Psoas muscle (tissue), 8 donors: ENCODE data around the gene PTPN14. TPM values are rescaled to one million over a fixed set of nuclear protein-coding genes. Genes with fewer than 3 reads are reported as not detected.

ENCODE experiments used
- ATAC-seq, 4 donors: fragments of 200-7000 bp; cut with Tn5 transposase; one replicate each; pipeline ENCODE4 v1.9.1; 2020; ENCODE audit warnings: moderate library complexity in 3 of 4, mild to moderate bottlenecking in 2 of 4
- DNase-seq, 2 donors: peaks; one replicate each; pipeline ENCODE4 v3.0.0-alpha.2; 2020
- H3K27ac ChIP-seq: fragments of 200-600 bp; one replicate; pipeline ENCODE4 v1.8.0; 2022
- H3K27me3 ChIP-seq, 3 donors: fragments of 200-600 bp in 1 of 3; one replicate each; pipeline versions ENCODE4 v1.6.1 to v1.8.0; 2013 to 2022; ENCODE audit warnings: low read length in 2 of 3, mild to moderate bottlenecking in 2 of 3, moderate library complexity in 1 of 3; ENCODE audit not compliant: insufficient read depth in 3 of 3
- H3K36me3 ChIP-seq, 2 donors: fragments of 200-600 bp in 1 of 2; one replicate each; pipeline versions ENCODE4 v1.6.1 to v1.8.0; 2013 to 2022; ENCODE audit warnings: low read depth in 1 of 2, mild to moderate bottlenecking in 1 of 2, moderate library complexity in 1 of 2; ENCODE audit not compliant: insufficient read depth in 1 of 2
- H3K4me1 ChIP-seq: fragments of 200-600 bp; one replicate; pipeline ENCODE4 v1.8.0; 2022
- H3K4me3 ChIP-seq: fragments of 200-600 bp; one replicate; pipeline ENCODE4 v1.8.0; 2022; ENCODE audit warnings: mild to moderate bottlenecking
- H3K9me3 ChIP-seq: fragments of 200-600 bp; one replicate; pipeline ENCODE4 v1.8.0; 2022
- WGBS, 3 donors: extraction: QIAGEN DNeasy Blood & Tissue Kit; methylation state at CpG; one replicate each; pipeline versions ENCODE4 v1.1.6 to v1.1.7; 2013; 5-methylcytosine and 5-hydroxymethylcytosine counted together
- intact Hi-C, 2 donors: fragments of 100-400 bp; cut with DNase I; formaldehyde crosslinking; loops; one replicate each; pipeline versions ENCODE4 v1.11.0 to v1.14.2; 2022
- polyA plus RNA-seq, 3 donors: library from polyadenylated mRNA; stranded (reverse); fragments of 200-250 nt; gene quantifications; one replicate each; pipeline ENCODE4 v1.2.3, GENCODE V29; 2013
- total RNA-seq, 4 donors: library from RNA; stranded (reverse); fragmentation: NEBNext Ultra II Directional in 2 of 4; extraction: Animal tissue kit (Norgen Biotek cat#: 25700) in 2 of 4; gene quantifications; one replicate each; pipeline versions ENCODE4 v1.2.1 to v1.2.4, GENCODE V29; 2021 to 2023
- TF ChIP-seq, protein P1 (sequence below): fragments of 200-600 bp; IDR thresholded peaks from one replicate; pipeline ENCODE4 v1.8.0; 2022; ENCODE audit warnings: antibody characterized with exemption
- donor health status: healthy with polysubstance abuse.
- donor health status: DM: no; HTN: no; CAD: no; lungs with moderate emphysema.
- donor health status: Bipolar disorder and iron deficiency.
- donor health status: healthy.
- donor health status: DM: yes; HTN: yes; CAD: no.
- donor health status: DM: no; HTN: no; CAD: no.
- donor health status: DM: no; HTN: no; CAD: no.
- donor health status: DM: yes; HTN: yes; CAD: no.

Gene PTPN14
- total and polyA plus RNA-seq, 7 donors: 7.2 to 106 (median 50.8) TPM

DNA sequence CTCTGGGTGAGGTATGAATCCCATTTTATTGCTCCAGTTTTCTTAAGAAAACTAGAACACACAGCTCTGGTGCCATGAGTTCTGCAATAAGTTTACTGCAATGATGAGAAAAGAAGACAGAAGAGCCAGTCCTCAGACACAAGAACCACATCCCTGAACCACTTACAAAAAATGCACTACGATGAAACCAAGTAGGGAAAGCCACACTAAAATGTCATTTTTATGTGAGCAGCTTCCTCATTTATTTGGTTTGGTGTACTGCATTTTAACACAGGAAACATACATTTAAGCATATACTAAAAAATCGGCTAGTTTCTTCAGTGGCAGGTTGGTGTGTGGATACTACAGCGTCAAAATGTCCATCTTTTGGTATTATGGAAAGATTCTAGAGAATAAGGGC lies 95.9 kb downstream of the PTPN14 start:
- WGBS, 3 donors: 83 to 87% (median 87%) methylated on average over 3 of the region's 3 CpGs
- TF ChIP-seq, protein P1, sequence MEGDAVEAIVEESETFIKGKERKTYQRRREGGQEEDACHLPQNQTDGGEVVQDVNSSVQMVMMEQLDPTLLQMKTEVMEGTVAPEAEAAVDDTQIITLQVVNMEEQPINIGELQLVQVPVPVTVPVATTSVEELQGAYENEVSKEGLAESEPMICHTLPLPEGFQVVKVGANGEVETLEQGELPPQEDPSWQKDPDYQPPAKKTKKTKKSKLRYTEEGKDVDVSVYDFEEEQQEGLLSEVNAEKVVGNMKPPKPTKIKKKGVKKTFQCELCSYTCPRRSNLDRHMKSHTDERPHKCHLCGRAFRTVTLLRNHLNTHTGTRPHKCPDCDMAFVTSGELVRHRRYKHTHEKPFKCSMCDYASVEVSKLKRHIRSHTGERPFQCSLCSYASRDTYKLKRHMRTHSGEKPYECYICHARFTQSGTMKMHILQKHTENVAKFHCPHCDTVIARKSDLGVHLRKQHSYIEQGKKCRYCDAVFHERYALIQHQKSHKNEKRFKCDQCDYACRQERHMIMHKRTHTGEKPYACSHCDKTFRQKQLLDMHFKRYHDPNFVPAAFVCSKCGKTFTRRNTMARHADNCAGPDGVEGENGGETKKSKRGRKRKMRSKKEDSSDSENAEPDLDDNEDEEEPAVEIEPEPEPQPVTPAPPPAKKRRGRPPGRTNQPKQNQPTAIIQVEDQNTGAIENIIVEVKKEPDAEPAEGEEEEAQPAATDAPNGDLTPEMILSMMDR: no peak
- Histone ChIP-seq H3K4me1 (peaks cover 53% of the 10 kb centered on the region), H3K27me3 (no peaks in the 10 kb centered on the region), H3K9me3 (no peaks in the 10 kb centered on the region), H3K4me3 (no peak overlapping the region), H3K36me3 (peaks cover 0 to 5% of the 10 kb centered on the region in 2 donors), H3K27ac (peak overlapping the region; percentile 75)
- DNase-seq: no peak
- intact Hi-C loops: no loop called here
- no peak for ATAC-seq

- H3K9me3 ChIP-seq: no peaks in the 10 kb centered on the region
- peak overlapping the region; percentile 75 for H3K27ac ChIP-seq
- DNase-seq: no peak
- TF ChIP-seq, protein P1: no peak
- H3K36me3 ChIP-seq: peaks cover 0 to 5% of the 10 kb centered on the region in 2 donors
- WGBS, 3 donors: 32 to 42% (median 38%) methylated on average over 3 of the region's 3 CpGs
- peaks cover 53% of the 10 kb centered on the region for H3K4me1 ChIP-seq
- peak in 3 of 4 donors; percentile 21 to 77 (median 75) for ATAC-seq
- intact Hi-C loops: loop anchor here in 1 of 2 donors (5.0 kb wide), 2 partner anchors 33 to 52 kb away; no protein-coding TSS in a partner anchor
- no peak overlapping the region for H3K4me3 ChIP-seq
- no peaks in the 10 kb centered on the region for H3K27me3 ChIP-seq
Observed at GRCh38 chr1:214454569-214455396, 96.6 kb downstream of the PTPN14 start.

DNA sequence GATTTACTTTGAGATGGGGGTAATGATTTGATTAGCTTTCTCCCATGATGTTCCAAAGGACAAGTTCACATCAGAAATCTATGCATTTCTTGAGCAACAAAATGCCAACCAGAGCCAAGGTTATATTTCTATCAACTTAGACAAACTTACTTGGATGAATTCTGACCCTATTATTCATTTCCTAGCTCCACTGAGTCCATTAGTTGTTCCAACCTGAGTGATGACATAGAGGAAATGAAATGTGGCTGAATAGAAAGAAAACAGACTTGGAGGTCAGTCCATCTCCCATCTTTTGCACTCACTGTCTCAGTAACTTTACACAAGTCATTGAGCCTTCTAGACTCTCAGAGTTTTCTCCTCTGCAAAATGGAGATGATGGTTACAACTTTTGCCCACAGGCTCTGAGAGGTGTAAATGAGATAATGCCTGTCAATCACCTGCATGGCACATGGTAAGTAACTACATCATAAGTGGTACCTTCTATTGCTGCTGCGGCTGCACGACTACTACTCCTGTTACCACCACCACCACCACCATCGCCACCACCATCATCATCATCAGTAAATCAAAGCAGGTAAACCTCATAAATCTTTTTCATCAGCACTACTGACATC lies 98.2 kb downstream of the PTPN14 start:
- 94 to 100% (median 96%) methylated on average over 3 of the region's 3 CpGs for WGBS, 3 donors

DNA sequence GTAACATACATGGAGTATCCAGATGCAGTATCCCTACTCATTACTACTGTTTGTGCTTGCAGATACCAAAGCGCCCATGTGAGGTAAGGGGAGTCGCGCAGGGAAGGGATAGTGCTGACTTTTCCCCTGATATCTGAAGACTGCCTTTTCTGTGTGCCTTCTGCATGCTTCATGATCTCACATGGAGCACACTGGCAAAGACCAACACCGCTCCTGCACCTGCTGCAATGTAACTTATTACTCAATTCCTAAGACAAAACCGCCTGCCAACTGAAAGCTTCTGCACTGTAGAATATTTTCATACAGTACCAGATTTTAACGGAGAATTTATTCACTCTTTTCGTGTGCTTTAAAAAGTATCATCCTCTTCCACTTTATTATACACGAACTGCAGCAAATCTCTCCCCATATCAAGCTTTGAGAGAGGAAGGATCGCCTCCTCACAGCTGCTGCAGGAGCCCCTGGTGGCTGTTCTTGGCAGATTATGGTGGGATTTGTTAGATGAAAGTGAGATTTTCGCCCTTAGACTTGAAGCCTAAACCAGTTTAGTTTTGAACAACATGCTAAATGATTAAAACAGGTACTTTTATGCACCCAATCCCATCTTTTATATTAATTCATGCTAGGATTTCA lies 99.1 kb downstream of the PTPN14 start:
- Histone ChIP-seq H3K36me3 (peaks cover 0 to 5% of the 10 kb centered on the region in 2 donors), H3K27me3 (no peaks in the 10 kb centered on the region), H3K4me1 (peaks cover 55% of the 10 kb centered on the region), H3K4me3 (no peak overlapping the region), H3K27ac (peak overlapping the region; percentile 27), H3K9me3 (no peaks in the 10 kb centered on the region)
- intact Hi-C loops: loop anchor here in 1 of 2 donors (5.0 kb wide), 2 partner anchors 35 to 50 kb away; no protein-coding TSS in a partner anchor
- DNase-seq (no peak), ATAC-seq (peak in 3 of 4 donors; percentile 31 to 69 (median 54))
- TF ChIP-seq, protein P1: no peak
- WGBS, 3 donors: 48 to 73% (median 50%) methylated on average over 10 of the region's 10 CpGs

More for the DNA sequence above, 98.2 kb downstream of the PTPN14 start:
- peaks cover 0 to 5% of the 10 kb centered on the region in 2 donors for H3K36me3 ChIP-seq
- H3K4me3 ChIP-seq: no peak overlapping the region
- H3K27ac ChIP-seq: peak overlapping the region; percentile 27
- no peaks in the 10 kb centered on the region for H3K27me3 ChIP-seq
- no peaks in the 10 kb centered on the region for H3K9me3 ChIP-seq
- TF ChIP-seq, protein P1: no peak
- ATAC-seq (no peak), DNase-seq (no peak)
- peaks cover 53% of the 10 kb centered on the region for H3K4me1 ChIP-seq
- intact Hi-C loops: loop anchor here in 1 of 2 donors (5.0 kb wide), 2 partner anchors 34 to 51 kb away; no protein-coding TSS in a partner anchor
